ENCODE measurements around the gene SPATA32. TPM values are rescaled to one million over a fixed set of nuclear protein-coding genes. Genes with fewer than 3 reads are reported as not detected.

The SPATA32 gene
- total RNA-seq, 4 donors from 2014 or later: not detected

GRCh38 chr17:45218895-45219661 lies 42.8 kb downstream of the SPATA32 start:
- no peak for TF ChIP-seq POLR2A (IDR thresholded peaks at IDR 0.05)
- peak; percentile 87 to 99 (median 94) for TF ChIP-seq CTCF (IDR thresholded peaks at IDR 0.05)
- H3K4me1 ChIP-seq: peaks cover 0 to 6% of the 10 kb centered on the region in 2 donors
- no peak overlapping the region for H3K27ac ChIP-seq
- no peaks in the 10 kb centered on the region for H3K9me3 ChIP-seq
- no peaks in the 10 kb centered on the region for H3K36me3 ChIP-seq
- intact Hi-C loops (cut with DNase I; ENCODE audit: low total_unique reads): no loop called here
- no peaks in the 10 kb centered on the region for H3K27me3 ChIP-seq
- no peak overlapping the region for H3K4me3 ChIP-seq
- DNase-seq: peak; percentile 86 to 88

Other genes with a start within 250 kb of the SPATA32 start
- gene DCAKD, start 210.5 kb downstream of the SPATA32 start, total RNA-seq: 10 to 100 TPM; 26.8 to 57.1 (median 37.7) TPM
- gene NMT1, start 200.8 kb downstream of the SPATA32 start, total RNA-seq: 100 to 1,000 TPM in 1 of 4 donors, 10 to 100 TPM in 3; 25.6 to 115 (median 72.3) TPM
- gene PLCD3, start 129.6 kb downstream of the SPATA32 start, total RNA-seq: 10 to 100 TPM in 2 of 4 donors, 1 to 10 TPM in 2; 1.5 to 90.8 (median 8.9) TPM
- gene ACBD4, start 126.4 kb downstream of the SPATA32 start, total RNA-seq: 10 to 100 TPM in 3 of 4 donors, 1 to 10 TPM in 1; 7.8 to 37.7 (median 26.1) TPM
- 10 to 100 TPM; 23.8 to 60.6 (median 26.7) TPM for gene HEXIM1, start 113.6 kb downstream of the SPATA32 start, total RNA-seq
- 10 to 100 TPM in 1 of 4 donors, 1 to 10 TPM in 2, not detected in 1; 3.0 to 11.6 (median 7.6) TPM for gene HEXIM2, start 100.2 kb downstream of the SPATA32 start, total RNA-seq
- 10 to 100 TPM in 1 of 4 donors, 1 to 10 TPM in 3; 2.6 to 12.3 (median 3.6) TPM for gene FMNL1, start 40.2 kb downstream of the SPATA32 start, total RNA-seq
- gene MAP3K14, start 54.9 kb upstream of the SPATA32 start, total RNA-seq: 10 to 100 TPM in 1 of 4 donors, 1 to 10 TPM in 3; 1.0 to 22.1 (median 4.9) TPM
- gene ARHGAP27, start 170.8 kb upstream of the SPATA32 start, total RNA-seq: 10 to 100 TPM in 3 of 4 donors, 1 to 10 TPM in 1; 9.4 to 36.6 (median 16.0) TPM
- gene PLEKHM1, start 228.6 kb upstream of the SPATA32 start, total RNA-seq: 100 to 1,000 TPM in 1 of 4 donors, 10 to 100 TPM in 2, 1 to 10 TPM in 1; 6.9 to 107 (median 33.0) TPM

All from uterus (tissue), 4 donors.